NCI-H2227 (cell line): ENCODE results near the gene WDSUB1.

Source experiments
- DNase-seq: peaks from one replicate; lab custom pipeline; 2025; ENCODE audit not compliant: unreplicated experiment; lab: John Stamatoyannopoulos, UW

The WDSUB1 gene

DNA sequence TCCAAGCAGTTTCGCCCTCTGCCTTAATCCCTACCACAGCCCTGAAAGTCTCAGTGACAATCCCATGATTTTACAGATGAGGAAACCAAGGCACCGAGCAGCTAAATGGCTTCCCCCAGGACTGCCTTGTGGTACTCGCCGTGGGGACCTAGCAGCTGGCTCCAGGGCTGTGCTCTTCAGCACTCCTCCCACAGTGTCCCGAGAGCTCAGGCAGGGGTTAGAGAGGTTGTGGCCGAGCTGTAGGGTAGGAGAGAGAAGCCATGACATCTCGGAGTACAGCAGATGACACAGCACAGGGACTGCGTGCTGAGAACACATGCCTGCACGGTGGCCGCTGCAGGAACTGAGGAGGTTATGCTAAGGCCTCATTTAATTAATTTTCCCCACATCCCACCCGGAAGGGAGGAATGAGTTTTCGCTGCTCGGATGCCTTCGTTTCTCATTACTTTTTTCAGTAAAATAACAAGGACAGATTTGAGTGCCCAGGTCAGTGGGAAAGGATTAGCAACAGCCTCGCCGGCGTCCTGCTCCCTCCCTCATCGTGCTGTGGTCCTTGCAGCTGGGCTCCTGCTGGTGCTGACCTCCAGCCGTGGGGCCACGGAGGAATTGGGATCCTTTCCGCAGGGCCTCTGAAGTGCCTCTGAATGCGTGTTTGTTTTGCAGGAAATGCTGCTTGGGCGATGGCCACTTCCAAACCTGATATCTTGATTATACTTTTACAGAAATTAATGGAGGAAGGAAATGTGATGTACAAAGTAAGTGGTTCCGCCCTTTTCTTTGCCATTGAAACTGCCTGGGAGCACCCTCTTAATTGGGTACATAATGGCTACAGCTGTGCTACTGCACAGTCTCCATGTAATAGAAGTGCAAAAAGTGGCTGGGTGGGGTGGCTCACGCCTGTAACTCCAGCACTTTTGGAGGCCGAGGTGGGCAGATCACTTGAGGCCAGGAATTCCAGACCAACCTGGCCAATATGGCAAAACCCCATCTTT lies 61.2 kb downstream of the WDSUB1 start:
- DNase-seq: peak; percentile 48

DNA sequence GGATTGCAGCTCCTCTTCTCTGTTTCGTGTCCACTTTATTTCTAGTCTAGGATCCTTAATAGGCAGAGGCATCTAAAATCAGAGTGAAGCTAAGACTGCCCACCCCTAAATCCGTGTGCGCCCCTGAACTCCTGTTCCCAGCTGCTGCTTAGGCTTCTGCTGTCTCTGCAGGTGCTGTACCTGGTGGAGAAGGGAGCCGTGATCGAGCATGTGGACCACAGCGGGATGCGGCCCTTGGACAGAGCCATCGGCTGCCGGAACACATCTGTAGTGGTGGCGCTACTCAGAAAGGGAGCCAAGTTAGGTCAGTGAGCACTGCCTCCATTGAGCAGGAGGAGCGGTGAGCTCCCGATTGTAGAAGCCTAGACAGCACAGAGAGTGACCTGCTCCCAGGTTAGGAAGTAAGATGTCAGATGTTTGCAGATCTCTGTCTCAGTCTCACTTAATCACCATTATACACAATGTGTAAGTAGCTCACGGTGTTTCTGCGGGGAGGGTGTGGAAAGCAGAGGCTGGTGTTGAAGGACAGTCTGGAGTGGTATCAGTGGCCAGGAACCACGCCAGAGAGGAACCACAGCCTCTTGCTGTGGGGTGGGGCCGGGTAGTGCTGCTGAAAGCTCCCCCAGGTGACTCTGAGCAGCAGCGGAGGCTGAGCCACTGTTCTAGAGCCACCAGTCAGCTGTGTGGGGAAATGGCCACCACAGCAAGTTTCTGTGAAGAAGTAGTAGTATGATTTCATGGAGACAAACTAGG lies 62.3 kb downstream of the WDSUB1 start:
- DNase-seq: no peak

DNA sequence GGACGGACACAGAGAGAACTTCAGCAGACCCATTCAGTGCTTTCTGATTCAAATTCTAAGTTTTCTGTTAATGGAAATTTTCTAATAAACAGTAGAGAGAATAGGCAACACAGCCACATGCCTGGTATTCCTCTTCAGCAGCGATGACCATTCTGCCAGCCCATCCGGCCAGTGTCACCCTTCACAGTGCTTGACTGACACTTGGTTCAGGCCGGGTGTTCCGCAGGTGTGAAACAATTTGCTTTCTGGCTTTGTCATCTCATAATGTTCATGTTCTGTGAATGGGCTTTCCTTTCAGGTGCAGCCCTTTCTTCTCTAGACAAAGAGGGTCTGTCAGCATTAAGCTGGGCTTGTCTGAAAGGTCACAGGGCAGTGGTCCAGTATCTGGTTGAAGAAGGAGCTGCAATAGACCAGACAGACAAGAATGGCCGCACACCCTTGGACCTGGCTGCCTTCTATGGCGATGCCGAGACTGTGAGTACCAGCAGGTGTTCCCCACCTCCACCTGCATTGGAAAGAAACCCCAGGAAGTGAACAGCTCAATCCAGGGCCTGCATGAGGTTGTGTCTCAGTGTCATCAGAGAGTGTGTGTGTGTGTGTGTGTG lies 67.0 kb downstream of the WDSUB1 start:
- no peak for DNase-seq

DNA sequence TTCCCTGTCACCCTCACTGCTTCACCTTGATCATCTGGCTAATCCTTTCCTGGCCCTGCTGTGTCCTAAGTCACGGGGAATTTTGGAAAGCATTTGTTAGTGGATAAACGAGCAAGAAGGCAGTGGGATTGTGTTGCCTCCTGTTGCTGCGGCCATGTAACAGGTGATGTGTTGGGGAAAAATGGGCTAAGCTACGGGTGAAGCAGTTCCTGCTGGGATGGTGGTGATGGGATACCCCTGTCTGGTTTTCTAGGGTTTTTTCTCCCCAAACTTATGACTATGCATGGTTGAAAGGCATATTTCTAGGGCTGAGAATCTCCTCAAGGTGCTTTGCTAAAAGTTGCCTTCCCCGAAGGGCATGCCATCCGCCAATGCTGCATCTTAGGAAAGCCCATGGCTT lies 68.1 kb downstream of the WDSUB1 start:
- no peak for DNase-seq

DNA sequence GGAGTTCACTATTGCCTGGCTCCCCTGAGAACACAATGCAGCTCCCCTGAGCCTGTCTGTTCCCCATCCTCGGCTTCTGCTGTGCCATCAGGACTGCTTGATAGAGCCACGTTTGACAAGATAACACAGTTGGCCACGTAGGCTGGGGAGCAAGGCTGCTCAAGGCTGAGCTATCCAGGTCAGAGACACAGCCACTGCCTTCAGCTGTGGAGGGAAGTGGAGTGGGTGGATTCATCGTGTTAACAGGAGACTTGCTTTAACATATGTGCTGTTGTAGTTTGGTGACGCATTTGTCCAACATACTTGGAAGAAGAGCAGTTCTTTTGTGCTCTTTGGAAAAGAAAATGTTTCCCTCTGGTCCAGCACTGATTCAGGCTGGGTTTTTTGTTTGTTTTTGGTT lies 68.8 kb downstream of the WDSUB1 start:
- DNase-seq: no peak

DNA sequence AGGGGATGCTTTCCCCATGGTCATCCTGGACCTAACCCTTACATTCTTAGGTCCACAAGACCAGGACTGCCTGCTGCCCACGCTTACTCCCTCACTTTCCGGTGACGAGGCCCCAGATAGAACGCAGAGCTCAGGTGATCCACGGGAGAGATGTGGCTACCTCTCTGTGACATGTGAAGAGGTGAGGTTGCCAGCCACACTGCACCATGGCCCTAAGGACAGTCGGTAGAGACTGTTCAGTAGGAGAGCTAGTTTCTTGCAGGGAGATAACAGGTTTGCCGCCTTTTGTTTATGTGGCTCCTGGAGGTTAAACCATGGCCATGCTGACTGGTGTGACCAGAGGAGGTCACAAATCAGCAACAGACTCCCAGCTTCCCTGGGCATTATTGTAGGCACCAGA lies 71.4 kb downstream of the WDSUB1 start:
- DNase-seq: no peak

DNA sequence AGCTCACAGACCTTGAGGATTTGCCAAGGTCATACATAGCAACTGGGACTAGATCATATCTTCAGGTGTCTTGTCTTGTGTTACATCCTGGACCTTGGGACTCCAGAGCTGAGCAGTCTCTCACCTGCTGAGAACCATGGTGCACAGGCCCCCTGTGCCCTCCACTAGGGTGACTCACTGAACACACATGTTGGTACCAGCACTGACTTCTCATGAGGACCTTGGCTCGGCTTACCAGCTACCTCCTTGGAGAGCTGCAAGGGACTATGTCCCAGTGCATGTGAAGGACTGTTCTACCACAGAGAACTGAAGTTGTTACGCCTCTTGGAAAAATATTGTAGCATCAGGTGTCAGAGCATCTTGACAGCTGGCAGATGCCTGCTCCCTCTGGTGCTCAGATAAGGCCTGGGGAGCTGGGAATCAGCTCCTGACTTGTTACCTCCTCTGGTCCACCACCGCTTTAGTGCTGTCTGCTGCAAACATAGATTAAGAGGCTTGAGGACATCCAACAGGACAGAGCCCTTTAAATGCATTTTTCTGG lies 72.1 kb downstream of the WDSUB1 start:
- no peak for DNase-seq

DNA sequence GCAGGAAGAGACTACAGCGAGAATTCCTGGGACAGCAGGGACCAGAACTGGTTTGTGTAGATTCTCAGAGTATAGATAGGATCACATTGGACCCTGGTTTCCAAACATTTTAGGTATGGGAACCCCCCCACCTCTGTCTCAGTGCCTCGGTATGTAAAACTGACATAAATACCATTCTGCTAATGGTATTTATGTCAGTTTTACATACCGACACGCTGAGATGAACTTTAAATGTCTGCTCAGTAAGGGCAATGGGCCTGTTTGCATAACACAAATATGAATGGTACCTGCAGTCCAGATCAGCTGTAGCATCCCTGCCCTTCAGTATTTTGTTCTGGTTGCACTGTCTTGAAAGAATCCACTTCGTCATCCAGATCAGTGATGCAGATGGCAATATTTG lies 73.2 kb downstream of the WDSUB1 start:
- no peak for DNase-seq

DNA sequence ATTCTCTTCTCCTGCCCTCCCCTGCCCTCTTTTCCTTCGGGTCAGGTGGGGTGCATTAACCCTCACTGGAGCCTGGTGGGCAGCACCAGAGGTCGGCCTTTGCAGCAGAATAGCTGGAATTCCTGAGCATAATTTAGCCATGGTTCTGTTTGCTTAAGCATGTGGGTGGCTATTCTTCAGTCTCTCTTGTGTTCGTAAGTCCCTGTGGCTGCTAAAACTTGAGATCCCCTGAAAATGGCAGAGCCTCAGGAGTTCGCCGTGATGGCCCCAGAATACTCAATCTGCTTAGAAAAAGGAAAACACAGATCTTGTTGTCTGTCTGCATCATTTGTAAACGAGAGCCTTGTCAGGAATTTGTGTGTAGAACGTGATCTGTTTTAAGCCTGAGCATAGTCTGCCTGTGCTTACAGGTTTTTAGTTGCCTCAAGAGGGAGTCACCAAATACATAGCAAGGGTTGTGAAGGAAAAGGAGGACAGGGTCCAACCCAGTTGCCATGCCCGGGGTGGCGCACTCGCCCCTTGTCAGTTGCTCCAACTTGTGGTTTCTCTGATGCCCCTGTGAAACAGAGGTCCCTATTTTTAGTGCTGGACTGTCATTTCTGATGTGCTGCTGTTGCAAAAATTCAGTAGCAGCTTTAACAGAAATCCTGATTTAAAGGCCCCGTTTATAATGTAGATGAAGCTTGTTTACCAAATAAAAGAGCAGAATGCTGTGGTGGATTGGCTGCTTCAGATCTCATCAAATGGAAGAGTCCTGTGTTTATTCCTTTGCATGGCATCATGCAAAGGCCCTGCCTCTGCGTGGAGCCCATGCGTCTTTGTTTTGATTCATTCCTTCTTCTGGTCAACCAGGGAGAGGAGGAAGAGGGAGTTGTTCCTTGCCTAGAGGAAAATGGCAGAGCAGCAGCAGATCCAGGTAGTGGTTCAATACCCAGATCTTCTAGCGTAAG lies 74.8 kb downstream of the WDSUB1 start:
- no peak for DNase-seq

DNA sequence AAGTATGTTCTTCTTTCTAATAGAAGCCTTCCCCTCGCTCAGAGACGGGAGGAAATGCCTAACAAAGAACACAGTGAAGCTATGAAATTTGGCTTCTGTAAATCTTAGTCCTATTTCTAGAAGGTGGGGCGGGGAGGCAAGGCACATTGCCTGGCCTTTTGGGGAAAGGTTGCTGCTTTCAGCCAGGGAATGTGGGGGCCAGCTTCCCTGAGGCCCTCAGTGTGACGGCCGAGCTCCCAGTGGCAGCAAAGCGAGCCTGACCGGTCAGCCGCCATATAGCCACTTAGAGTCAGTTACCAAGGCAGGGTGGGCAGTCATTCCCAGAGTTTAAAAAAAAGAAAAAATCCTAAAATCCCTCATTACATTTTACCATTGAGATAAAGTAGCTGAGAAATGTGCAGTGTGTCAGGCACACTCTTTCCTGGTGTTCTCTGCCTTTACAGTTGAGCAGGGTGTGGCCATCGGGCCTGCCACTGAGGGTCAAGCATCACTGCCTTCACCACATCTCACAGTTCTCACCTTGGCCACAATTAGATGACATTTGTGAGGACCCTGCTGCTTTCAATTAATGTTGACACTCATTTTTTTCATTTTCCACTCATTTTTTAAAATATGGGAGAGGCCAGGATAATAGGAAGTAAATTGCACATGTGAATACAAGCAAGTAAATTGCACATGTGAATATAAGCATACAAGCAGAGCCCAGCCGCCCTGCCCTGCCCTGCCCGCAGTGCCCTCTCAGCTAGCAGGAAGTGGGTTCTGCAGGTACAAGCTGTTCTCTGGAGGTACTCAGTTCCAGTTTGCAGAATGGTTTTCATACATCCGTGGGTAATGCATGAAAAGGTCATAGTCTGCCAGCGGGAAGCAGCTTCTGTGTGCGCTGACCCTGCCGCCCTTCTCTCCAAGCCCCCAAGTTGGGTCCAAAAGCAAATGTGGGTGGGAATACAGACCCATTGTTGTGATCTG lies 76.9 kb downstream of the WDSUB1 start:
- peak; percentile 18 for DNase-seq

DNA sequence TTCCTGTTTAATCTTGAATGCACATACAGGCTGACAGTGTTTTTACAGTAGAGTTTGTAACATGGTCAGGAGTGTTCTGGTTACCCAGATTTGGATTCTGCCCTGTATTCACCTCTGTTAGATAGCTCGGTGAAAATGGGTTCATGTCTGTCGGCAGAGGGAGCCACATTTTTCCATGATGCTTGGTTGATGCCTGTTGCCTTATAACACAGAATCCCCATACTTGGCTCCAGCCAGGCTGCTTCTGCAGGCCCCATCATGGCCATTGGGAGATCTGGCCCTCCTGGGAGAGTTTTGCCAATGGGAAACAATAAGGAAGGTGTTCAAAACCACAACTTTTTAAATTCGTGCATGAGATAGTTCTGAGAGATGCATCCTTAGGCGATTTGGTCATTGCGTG lies 78.1 kb downstream of the WDSUB1 start:
- DNase-seq: no peak

DNA sequence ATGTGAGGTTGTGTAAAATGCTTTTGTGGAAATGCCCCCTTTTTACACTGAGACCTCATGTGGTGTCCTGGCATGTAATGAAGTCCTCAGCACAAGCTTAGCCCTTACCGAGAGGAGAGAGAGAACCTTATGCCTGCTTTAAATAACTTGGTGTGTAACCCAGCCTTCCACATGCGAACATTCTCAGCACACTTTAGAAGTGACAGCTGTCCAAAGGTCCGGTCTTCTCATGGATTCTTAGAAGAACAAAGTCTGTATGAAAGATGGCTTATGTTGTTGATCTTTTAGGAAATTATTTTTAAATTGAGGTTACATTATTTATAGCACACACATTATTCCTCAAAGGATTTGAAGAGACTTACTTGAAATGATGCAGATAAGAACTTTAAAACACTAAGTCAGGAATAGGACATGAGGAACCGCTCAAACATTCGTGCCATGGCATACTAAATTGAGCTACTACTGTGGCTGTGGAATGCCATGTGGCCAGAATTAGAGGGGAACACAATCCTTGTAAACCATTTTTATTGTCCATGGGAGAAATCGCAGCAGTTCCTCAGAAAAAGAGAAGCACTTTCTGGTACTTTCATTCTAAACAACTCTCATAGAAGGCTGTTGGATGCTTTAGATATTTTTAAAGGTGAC lies 79.6 kb downstream of the WDSUB1 start:
- no peak for DNase-seq

DNA sequence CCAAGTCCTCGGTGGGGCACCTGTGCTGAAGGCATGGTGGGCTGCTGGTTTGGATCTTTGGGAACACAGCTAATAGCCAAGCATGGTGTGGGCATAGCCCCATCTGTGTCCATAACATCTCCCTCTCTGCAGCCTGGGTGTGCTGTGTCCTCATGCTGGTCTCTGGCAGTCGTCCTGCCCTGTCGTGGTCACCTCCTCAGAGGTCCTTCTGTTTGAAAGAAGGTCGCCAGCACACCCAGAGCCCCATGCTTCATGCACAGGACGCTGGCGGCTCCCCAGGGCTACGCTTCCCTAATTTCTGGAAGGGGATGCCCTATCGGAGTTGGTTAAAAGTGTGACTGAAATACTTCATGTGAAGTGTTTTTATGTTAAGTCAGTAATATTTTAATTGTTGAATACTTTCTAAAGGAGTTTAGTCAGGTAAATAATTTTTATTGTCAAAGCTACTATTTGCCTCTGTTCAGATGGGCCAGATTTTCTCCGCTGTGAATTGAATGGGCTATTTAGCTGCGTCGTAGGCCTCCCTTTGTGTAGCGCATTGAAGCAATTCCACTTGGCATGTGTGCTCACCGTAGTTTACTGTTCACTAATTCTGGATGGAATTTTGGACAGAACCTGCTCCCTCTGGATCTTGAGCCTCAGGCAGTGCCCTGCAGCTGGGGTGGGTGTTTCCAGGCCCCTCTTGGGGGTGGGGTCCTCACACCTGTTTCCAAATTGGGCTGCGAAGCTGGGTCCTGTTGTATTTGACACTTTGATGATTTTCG lies 81.9 kb downstream of the WDSUB1 start:
- DNase-seq: no peak

DNA sequence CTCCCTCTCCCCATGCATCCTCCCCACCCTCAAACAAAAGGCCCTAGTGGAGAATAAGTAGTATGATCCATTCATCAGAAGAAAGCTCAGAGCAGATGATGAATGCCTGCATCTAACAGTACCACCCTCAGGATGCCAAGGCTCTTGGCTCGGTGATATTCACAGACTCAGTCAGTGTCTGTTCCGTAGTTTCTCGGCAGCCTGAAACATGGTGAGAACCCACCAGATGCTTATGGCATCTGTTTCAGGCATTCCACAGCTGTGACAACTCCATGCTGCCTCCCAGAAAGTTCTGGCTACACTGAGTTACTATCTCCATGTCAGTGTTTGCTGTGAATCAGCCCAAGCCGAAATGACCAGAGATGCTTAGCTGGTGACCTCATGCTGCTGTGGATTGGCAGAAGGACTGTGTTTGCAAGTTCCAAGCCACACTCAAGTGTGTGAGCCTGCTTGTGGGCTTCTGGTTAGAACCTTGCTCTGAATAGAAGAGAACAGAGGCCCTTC lies 83.9 kb downstream of the WDSUB1 start:
- DNase-seq: no peak

DNA sequence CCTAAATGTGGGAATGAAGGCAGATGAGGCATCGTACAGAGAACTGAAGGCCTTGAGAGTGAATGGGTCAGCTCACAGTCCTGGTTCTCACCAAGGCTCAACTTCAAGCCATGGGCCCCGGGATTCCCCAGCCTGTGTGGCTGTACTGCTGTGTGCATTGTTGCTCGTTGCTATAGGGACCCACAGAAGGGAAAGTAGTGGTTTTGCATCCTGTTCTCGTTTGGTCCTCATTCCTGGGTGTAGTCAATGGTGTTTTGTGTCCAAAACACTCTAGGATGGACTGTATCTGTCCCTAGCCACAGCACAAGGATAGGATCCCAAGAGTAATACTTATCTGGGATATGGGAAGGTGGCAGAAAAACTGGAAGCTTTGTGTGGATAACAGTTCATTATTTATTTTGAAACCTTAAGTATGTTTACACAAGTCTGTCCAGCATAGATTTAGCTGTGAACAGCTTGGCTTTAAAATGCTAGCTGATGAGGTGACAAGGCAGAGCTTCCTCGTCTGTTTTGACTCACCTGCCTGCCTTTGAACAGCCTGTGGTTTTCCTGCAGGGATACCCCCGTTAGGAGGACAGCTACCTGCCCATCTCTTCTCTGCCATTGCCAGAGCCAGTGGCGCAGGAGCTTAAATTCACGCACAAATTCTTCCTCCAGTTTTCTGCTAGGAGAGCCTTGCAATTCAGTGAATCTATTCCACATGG lies 85.0 kb downstream of the WDSUB1 start:
- no peak for DNase-seq

DNA sequence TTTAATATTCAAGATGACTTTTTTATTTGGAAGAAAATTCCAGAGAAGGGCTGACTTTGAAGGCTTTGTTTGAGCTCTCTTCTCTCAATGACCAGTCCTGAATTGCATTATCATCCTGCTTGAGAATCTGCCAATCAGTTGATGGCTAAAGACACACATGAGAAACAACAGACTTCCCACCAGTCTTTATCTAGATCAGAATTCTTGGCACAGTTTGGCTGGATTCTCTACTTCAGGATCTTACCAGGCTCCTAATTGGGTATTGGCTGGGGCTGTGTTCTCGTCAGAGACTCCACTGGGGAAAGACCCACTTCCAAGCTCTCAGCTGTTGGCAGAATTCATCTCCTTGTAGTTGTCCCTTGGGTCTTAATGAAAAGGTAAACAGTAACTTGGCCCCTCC lies 86.0 kb downstream of the WDSUB1 start:
- DNase-seq: no peak

DNA sequence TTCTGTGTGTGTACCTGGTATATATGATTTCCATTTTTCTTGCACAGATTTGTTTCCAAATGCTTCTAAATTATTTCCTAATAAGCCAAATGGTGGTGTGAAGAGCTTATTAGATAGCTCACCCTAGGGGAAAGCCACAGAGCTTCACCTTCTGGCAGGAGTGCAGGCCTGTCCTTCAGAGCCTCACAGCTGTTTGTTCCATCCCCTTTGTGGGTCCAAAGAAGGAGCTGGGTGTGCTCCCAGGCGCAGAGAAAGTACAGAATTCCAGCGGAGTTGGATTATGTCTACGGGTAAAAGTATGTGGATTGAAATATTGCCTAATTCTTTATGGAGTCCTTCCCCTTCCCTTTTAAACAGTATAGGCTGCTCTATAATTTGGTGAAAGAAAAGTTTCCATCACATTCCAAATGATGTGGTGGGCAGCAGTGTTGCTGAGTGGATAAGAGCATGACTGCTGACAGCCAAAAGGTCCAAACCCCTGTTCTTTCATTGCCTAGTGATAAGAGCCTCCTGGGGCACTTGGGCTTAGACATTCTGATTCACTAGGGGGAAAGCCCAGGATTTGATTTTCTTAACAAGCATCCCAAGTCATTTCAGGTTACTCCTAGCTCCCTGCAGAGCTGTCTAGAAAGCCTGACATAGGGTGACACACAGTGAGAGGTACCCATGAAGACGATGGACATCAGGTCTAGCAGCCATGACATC lies 86.6 kb downstream of the WDSUB1 start:
- DNase-seq: no peak
